NCI-H526 (cell line): Measurements from ENCODE around the gene PRRT2.

Source experiments
- DNase-seq, 2 experiments: peaks; one replicate each; lab custom pipeline; 2025; lab: John Stamatoyannopoulos, UW

PRRT2 gene

GRCh38 chr16:29862383-29862883 is 50.4 kb downstream of the PRRT2 start:
- DNase-seq = peak in 1 of 2 experiments; percentile 2

DNA sequence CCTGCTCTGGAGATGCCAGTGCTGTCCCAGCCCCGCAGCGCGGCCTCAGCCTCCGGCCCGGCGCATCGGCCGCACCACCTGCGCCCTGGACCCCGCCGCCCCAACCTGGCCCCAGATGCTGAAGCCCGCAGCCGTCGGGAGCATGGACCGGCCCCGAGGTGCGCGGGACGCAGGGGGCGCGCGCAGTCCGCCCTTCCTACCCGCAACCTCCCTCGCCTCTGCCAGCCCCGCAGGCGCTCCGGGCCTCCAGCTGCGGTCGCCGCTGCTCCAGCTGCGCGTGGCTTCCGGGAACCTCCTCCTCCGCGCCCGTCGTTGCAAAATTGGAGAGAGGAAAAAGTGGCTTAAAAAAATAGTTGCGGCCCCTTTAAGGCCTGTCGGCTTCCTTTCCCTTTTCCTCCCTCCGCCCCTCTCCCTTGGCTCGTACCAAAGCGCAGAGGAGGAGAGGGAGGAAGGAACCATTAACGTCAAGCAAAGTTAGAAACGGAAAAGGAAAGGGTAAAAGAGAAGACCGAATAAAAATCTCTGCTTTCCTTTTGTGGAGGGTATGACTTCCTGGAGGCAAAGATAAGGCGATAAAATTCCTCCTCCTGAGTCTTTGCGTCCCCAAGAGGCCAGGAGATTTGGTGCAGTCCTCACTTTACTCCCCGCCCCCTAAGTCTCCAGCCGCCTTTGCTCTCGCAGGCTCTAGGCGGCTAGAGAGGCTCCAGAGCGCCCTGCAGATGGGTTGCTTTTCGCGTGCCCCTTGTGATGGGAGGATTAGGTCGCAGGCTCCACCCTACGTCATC is 51.1 kb downstream of the PRRT2 start, which contains the start of gene CDIPT:
TSS of gene CDIPT (minus strand) at position 343 of the 785 bp plus-strand sequence. CDS start 369 bp downstream, outside the sequence.
- DNase-seq = peak; percentile 96 to 98

- no peak for DNase-seq
Measured at GRCh38 chr16:29863669-29863984, 51.6 kb downstream of the PRRT2 start.

DNA sequence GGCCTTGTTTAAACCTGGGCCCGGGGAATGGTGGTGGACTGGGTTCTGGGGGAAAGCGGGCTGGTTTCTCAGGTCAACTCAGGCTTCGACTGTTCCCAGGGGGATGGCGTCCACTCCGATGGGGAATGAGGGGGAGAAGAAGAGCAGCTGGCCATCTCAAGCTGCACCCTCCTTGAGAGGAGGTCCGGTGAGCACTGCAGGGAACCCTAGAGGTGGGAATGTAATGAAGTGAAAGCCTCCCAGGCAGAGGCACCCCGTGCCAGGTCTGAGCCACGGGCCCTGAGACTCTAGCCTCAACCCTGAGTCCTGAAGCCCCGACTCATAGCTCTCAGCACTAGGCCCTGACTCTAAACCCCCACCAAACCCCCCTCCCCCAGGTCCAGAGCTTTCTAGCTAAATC is 52.2 kb downstream of the PRRT2 start:
- DNase-seq = no peak
